SK-N-SH treated with all-trans-retinoic acid at 6 μM for 48 hours (cell line): ENCODE data around the gene NID1.

Source experiments
- ATAC-seq: fragments of 200-7000 bp; cut with Tn5 transposase; 3 replicates; pipeline ENCODE4 v1.9.1; 2020; ENCODE audit warnings: mild to moderate bottlenecking, moderate library complexity
- CSDC2 ChIP-seq: fragments of 250-450 bp; sonication (Bioruptor Pico); IDR thresholded peaks from 2 replicates; pipeline ENCODE4 v1.5.0; 2020; ENCODE audit warnings: mild to moderate bottlenecking, moderate library complexity
- ESRRG ChIP-seq: fragments of 250-450 bp; sonication (Bioruptor Pico); IDR thresholded peaks from 2 replicates; pipeline ENCODE4 v1.6.1; 2021; ENCODE audit warnings: mild to moderate bottlenecking
- GLIS3 ChIP-seq: fragments of 250-450 bp; sonication (Bioruptor Pico); IDR thresholded peaks from 2 replicates; pipeline ENCODE4 v1.5.0; 2020; ENCODE audit warnings: mild to moderate bottlenecking, moderate library complexity
- ISL1 ChIP-seq: fragments of 250-450 bp; sonication (Bioruptor Pico); IDR thresholded peaks from 2 replicates; pipeline ENCODE4 v2.1.2; 2022; ENCODE audit warnings: mild to moderate bottlenecking, moderate library complexity
- OSR1 ChIP-seq: fragments of 250-450 bp; sonication (Bioruptor Pico); IDR thresholded peaks from 2 replicates; pipeline ENCODE4 v1.8.0; 2022; ENCODE audit warnings: moderate library complexity, mild to moderate bottlenecking, inconsistent platforms
- RARB ChIP-seq: fragments of 250-450 bp; sonication (Bioruptor Pico); IDR thresholded peaks from 2 replicates; pipeline ENCODE4 v1.8.0; 2021; ENCODE audit warnings: mild to moderate bottlenecking, moderate library complexity
- TCF4 ChIP-seq: fragments of 250-450 bp; sonication (Bioruptor Pico); IDR thresholded peaks from 2 replicates; pipeline ENCODE4 v1.8.0; 2021; ENCODE audit warnings: mild to moderate bottlenecking, moderate library complexity, borderline replicate concordance
- TOX ChIP-seq: fragments of 250-450 bp; sonication (Bioruptor Pico); IDR thresholded peaks from 2 replicates; pipeline ENCODE4 v1.8.0; 2021; ENCODE audit warnings: mild to moderate bottlenecking, moderate library complexity, borderline replicate concordance
- ZC3H10 ChIP-seq: fragments of 250-450 bp; sonication (Bioruptor Pico); IDR thresholded peaks from 2 replicates; pipeline ENCODE4 v1.5.1; 2021; ENCODE audit warnings: mild to moderate bottlenecking, moderate library complexity
- ZFP3 ChIP-seq: fragments of 250-450 bp; sonication (Bioruptor Pico); IDR thresholded peaks from 2 replicates; pipeline ENCODE4 v1.5.0; 2020; ENCODE audit warnings: mild to moderate bottlenecking, moderate library complexity
- ZFP30 ChIP-seq: fragments of 450-650 bp; formaldehyde crosslinking; IDR thresholded peaks from 2 replicates; pipeline ENCODE4 v1.5.0; 2022; ENCODE audit warnings: mild to moderate bottlenecking, moderate library complexity
- ZNF565 ChIP-seq: fragments of 450-650 bp; formaldehyde crosslinking; conservative IDR thresholded peaks from 2 replicates; pipeline ENCODE4 v1.5.0; 2020; ENCODE audit warnings: low read depth, mild to moderate bottlenecking, moderate library complexity
- ZNF70 ChIP-seq: fragments of 450-650 bp; formaldehyde crosslinking; IDR thresholded peaks from 2 replicates; pipeline ENCODE4 v1.5.0; 2020; ENCODE audit warnings: mild to moderate bottlenecking, moderate library complexity
- TF ChIP-seq, protein P1 (sequence below): fragments of 250-450 bp; sonication (Bioruptor Pico); IDR thresholded peaks from 2 replicates; pipeline ENCODE4 v1.8.0; 2020; ENCODE audit warnings: mild to moderate bottlenecking, moderate library complexity, borderline replicate concordance
- TF ChIP-seq, protein P2 (sequence below): fragments of 250-450 bp; sonication (Bioruptor Pico); IDR thresholded peaks from 2 replicates; pipeline ENCODE4 v1.8.0; 2021; ENCODE audit warnings: low read depth, mild to moderate bottlenecking, moderate library complexity, borderline replicate concordance

The NID1 gene

DNA sequence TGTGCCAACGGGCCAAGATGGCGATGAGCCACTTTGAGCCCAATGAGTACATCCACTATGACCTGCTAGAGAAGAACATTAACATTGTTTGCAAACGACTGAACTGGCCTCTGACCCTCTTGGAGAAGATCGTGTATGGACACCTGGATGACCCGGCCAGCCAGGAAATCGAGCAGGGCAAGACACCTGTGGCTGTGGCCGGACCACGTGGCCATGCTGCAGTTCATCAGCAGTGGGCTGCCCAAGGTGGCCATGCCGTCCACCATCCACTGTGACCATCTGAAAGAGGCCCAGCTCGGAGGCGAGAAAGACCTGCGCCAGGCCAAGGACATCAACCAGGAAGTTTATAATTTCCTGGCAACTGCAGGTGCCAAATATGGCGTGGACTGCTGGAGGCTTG lies 45.2 kb upstream of the NID1 start:
- TF ChIP-seq TOX (CRISPR knock-in tag), result no peak
- TF ChIP-seq, protein P1, sequence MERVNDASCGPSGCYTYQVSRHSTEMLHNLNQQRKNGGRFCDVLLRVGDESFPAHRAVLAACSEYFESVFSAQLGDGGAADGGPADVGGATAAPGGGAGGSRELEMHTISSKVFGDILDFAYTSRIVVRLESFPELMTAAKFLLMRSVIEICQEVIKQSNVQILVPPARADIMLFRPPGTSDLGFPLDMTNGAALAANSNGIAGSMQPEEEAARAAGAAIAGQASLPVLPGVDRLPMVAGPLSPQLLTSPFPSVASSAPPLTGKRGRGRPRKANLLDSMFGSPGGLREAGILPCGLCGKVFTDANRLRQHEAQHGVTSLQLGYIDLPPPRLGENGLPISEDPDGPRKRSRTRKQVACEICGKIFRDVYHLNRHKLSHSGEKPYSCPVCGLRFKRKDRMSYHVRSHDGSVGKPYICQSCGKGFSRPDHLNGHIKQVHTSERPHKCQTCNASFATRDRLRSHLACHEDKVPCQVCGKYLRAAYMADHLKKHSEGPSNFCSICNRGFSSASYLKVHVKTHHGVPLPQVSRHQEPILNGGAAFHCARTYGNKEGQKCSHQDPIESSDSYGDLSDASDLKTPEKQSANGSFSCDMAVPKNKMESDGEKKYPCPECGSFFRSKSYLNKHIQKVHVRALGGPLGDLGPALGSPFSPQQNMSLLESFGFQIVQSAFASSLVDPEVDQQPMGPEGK (CRISPR knock-in tag), result no peak
- no peak for TF ChIP-seq TCF4 (CRISPR knock-in tag)
- TF ChIP-seq ZFP30 (CRISPR knock-in tag), result no peak
- TF ChIP-seq OSR1 (CRISPR knock-in tag), result no peak
- TF ChIP-seq, all 23 proteins: peak for 0
- no peak for ATAC-seq

DNA sequence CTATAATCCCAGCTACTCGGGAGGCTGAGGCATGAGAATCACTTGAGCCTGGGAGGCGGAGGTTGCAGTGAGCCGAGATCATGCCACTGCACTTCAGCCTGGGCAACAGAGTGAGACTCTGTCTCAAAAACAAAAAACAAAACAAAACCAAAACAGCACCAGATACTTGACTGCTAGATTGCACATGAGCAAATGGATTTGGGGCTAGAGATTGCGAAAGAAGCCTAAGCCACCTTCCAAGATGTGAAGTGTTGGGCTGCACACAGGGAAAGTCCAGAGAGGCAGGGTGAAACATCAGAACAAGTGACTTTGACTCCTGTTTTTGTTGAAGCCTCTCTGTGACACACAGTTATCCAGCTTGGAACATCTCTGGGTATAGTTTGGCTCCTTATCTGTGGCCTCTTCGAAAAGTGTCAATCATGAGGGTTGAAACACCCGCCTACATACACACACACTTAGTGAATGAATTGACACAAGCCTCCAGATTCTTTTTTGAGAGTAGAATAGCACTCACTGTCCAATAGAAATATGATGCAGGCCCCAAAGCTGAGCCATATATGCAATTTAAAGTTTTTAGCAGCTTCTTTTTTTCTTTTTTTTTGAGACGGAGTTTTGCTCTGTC lies 43.2 kb upstream of the NID1 start:
- TF ChIP-seq, protein P1 (CRISPR knock-in tag), result no peak
- TF ChIP-seq TCF4 (CRISPR knock-in tag) (no peak), ESRRG (no peak), ZNF565 (CRISPR knock-in tag) (no peak), ZFP30 (CRISPR knock-in tag) (no peak), CSDC2 (CRISPR knock-in tag) (no peak), ZC3H10 (CRISPR knock-in tag) (no peak), ZNF70 (CRISPR knock-in tag) (no peak)
- no peak for ATAC-seq

- ATAC-seq, result no peak
- TF ChIP-seq ZC3H10 (CRISPR knock-in tag), result no peak
- no peak for TF ChIP-seq ZNF70 (CRISPR knock-in tag)
- TF ChIP-seq, protein P2, sequence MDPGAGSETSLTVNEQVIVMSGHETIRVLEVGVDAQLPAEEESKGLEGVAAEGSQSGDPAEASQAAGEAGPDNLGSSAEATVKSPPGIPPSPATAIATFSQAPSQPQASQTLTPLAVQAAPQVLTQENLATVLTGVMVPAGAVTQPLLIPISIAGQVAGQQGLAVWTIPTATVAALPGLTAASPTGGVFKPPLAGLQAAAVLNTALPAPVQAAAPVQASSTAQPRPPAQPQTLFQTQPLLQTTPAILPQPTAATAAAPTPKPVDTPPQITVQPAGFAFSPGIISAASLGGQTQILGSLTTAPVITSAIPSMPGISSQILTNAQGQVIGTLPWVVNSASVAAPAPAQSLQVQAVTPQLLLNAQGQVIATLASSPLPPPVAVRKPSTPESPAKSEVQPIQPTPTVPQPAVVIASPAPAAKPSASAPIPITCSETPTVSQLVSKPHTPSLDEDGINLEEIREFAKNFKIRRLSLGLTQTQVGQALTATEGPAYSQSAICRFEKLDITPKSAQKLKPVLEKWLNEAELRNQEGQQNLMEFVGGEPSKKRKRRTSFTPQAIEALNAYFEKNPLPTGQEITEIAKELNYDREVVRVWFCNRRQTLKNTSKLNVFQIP, result no peak
- no peak for TF ChIP-seq ISL1 (CRISPR knock-in tag)
- TF ChIP-seq, all 23 proteins: peak for 0
Observed at GRCh38 chr1:236107121-236107907, 42.4 kb upstream of the NID1 start.

- TF ChIP-seq TOX (CRISPR knock-in tag) (no peak), RARB (CRISPR knock-in tag) (no peak), ISL1 (CRISPR knock-in tag) (no peak), OSR1 (CRISPR knock-in tag) (no peak)
- ATAC-seq, result peak; percentile 83
Observed at GRCh38 chr1:236103646-236104218, 38.8 kb upstream of the NID1 start.

GRCh38 chr1:236103059-236103458 lies 38.2 kb upstream of the NID1 start:
- TF ChIP-seq TOX (CRISPR knock-in tag), result no peak
- TF ChIP-seq ZC3H10 (CRISPR knock-in tag), result no peak
- TF ChIP-seq OSR1 (CRISPR knock-in tag), result no peak
- TF ChIP-seq, protein P2, result no peak
- TF ChIP-seq ISL1 (CRISPR knock-in tag), result no peak
- no peak for TF ChIP-seq GLIS3 (CRISPR knock-in tag)
- TF ChIP-seq RARB (CRISPR knock-in tag), result no peak
- no peak for TF ChIP-seq CSDC2 (CRISPR knock-in tag)
- no peak for TF ChIP-seq ZFP3 (CRISPR knock-in tag)
- TF ChIP-seq, all 23 proteins: peak for 0
- no peak for ATAC-seq
